RCC 7860 (cell line): ENCODE measurements around the gene SUSD3.
"Not testable (repeated sequence)": the region's sequence is repeated elsewhere in the genome, so short reads cannot be mapped to it uniquely, and the experiment has no call there.

ENCODE experiments used
- DNase-seq: peaks from one replicate; pipeline ENCODE4 v3.0.0-alpha.2; 2015; ENCODE audit warnings: low spot score
- FAIRE-seq: peaks from 2 replicates; lab custom pipeline; 2012; peaks lifted over from hg19 to GRCh38; lab: Jason Lieb, UNC

Gene SUSD3

DNA sequence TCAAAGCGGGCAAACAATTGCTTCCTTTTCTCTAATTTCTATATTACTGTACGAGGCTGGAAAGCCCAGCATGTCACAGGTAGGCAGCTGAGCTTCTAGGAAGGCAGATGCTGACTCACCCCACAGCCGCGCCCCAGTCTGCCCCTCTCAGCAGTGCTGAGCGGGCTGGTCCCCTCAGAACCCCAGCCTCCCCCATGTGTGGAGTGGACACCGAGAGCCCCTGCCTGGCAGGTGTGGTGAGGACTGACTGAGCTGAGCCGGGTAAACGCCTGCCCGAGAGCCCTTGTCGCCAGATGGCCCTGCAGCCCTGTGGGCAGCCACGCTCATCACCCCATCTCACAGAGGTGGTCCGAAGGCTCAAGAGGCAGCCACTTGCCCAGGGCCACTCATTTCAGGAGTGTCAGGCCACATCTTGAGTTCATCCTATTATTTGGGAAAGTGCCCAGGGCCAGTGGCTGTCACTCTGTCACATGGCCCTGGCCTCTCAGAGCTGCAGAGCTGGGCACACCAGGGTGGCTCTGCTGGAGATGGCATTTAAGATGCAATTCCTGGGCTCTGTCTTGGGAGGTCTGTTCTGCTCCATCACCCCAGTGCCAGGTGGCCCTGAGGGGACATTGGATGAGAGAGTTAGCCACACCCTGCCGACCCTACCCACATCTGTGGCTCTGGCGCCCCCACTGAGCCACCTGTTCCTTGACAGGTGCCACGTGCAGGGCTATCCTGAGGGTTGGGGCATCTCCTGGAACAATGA lies 50.0 kb downstream of the SUSD3 start:
- DNase-seq, result no peak
- FAIRE-seq, result no peak

- FAIRE-seq, result no peak
- no peak for DNase-seq
Measured at GRCh38 chr9:93110311-93110855, 51.9 kb downstream of the SUSD3 start.

- FAIRE-seq, result no peak
- DNase-seq, result no peak
Measured at GRCh38 chr9:93111001-93111370, 52.5 kb downstream of the SUSD3 start.

- DNase-seq (peak; percentile 43), FAIRE-seq (no peak)
Measured at GRCh38 chr9:93111371-93112115, 53.0 kb downstream of the SUSD3 start.

GRCh38 chr9:93112116-93112863 lies 53.8 kb downstream of the SUSD3 start:
- FAIRE-seq (no peak), DNase-seq (no peak)

DNA sequence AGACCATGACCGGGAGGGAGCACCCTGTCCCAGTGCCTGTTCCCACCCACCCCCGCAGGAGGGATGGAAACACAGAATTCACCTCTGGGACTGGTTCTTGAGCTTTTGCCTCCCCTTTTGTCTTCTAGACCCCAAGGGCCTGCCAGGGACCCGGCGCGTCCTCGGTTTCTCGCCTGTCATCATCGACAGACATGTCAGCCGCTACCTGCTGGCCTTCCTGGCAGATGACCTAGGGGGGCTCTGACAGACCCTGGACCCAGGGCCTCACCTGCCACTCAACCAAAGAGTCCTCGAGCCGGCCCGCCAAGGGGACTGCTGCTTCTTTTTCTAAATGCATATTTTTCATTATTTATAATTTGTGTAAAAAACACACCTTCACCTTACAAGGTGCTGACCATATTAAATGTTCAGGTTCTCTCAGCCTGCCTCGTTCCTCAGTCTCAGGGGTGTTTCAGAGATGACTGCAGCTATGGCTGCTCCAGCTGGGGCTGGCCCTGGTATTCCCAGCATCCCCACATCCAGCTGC lies 54.4 kb downstream of the SUSD3 start:
- DNase-seq (no peak), FAIRE-seq (no peak)

DNA sequence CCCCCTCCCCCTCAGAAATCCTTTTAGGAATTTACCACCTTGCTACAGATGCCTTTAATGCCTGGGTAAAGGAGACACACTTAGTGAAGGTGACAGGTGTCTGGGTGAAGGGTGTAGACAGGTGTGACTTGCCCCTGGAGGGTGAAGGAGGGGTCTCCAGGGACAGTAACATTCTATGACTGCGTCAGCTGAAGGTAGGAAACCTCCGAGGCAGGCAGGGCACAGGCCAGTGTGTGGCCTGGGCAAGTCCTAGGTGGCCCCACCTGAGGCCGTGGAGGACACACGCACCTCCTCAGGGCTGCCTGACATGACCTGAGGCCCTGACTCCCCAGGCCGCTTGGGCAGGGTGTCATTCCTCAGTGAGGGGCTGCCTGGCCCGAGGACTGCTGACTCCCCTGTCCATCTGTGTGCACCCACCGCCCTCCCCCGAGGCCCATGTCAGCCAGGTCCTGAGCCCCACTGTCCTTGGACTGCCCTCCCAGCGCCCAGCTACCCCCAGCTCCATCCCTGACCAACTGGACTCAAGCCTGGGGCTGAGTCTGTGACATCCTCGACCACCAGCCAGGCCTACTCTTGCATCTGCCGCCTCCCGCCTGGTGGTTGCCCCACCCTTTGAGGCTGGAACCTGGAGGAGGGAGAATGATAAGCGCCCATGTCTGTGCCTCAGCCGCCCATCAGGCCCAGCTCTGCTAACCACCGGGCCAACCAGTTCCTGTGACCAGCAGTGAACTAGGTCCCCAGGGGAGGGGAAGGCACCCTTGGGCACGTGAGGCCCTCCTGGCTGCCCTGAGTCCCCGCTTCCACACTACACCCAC lies 55.9 kb downstream of the SUSD3 start:
- no peak for DNase-seq
- no peak for FAIRE-seq

GRCh38 chr9:93114984-93115335 lies 56.5 kb downstream of the SUSD3 start:
- no peak for DNase-seq
- FAIRE-seq, result no peak

- FAIRE-seq (no peak), DNase-seq (no peak)
Measured at GRCh38 chr9:93115486-93116071, 57.1 kb downstream of the SUSD3 start.

DNA sequence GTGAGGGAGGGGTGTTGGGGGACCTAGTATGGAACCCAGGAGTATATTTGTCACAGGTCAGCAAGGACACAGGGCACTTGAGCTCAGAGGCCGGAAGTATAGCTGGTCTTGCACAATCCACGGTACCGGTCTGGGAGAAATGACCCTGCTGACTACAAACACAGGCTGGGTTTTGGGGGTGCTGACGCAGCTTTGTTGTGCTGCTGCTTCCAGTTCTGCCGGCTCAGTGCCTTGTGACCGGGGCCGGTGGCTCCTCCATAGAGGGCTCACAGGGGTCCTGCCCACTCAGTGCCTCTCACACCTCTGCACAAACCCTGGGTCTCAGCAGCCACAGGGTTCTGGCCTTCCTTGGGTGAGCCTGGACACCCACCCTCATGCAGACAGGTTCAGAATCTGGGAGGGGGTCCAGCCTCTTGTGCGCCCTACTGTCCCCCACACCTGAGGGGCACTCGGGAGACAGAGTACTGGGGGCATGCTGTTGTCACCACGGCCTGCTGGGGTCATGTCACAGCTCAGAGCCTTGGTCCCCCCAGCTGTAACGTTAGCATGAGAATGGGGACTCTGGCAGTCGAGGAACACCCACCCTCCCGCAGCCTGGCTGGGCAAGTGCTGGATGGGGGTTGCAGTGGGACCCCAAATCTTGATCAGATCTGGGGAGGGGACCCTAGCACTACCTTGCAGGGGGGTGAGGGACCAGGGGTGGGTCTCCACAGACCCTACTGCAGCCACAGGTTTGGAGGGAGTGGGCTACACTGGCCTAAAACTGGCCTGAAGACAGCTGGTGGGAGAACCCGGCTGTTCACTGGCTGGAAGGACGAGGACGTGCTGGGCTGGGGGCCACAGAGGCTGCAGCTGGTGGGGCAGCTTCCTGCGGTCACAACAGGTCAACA lies 57.8 kb downstream of the SUSD3 start:
- no peak for FAIRE-seq
- peak; percentile 32 for DNase-seq

DNA sequence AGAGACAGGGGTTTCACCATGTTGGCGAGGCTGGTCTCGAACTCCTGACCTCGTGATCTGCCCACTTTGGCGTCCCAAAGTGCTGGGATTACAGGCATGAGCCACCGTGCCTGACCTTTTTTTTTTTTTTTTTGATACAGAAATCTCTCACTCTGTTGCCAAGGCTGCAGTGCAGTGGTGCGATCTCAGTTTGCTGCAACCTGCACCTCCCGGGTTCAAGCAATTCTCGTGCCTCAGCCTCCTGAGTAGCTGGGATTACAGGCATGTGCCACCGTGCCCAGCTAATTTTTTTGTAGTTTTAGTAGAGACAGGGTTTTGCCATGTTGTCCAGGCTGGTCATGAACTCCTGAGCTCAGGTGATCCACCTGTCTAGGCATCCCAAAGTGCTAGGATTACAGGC lies 59.0 kb downstream of the SUSD3 start:
- FAIRE-seq, DNase-seq: not testable (repeated sequence)

DNA sequence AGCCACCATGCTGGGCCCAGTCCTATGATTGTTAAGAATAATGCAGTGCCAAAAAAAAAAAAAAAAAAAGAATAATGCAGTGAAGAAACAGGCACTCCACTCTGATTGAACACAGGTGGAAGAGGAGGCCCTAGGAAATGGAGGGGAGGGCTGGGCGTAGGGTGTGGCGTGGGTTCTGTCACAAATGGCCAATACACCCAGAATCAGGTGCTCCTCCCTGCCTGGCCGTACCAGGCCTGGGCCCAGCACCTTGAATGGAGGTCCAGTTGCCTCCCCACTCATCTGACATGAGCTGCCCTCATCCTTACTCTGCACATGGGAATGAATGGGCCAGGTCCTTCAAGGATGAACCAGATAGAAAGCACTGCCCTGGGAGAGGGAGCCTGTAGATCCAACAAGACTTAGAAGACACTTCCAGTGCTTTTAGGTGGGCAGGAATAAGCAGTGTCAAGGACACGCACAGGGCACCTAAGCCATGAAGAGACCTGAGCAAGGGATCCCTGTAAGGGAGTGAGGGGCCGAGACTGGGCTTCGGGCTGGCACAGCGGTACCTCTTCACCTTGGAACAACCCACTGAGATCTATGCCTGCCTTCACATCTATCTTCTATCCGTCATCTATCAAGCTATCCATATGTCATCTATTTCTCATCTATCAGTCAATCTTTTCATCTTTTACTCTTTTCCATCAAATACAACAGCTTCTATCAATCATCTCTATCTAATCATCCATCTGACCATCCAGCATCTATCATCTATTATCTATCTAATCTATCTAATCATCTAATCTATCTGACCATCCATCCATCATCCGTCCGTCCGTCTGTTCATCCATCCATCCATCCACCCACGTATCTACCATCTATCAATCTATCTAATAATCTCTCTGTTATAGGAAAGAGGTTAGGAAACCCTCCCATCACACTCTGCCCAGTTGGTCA lies 59.7 kb downstream of the SUSD3 start:
- DNase-seq, result no peak
- FAIRE-seq, result no peak

DNA sequence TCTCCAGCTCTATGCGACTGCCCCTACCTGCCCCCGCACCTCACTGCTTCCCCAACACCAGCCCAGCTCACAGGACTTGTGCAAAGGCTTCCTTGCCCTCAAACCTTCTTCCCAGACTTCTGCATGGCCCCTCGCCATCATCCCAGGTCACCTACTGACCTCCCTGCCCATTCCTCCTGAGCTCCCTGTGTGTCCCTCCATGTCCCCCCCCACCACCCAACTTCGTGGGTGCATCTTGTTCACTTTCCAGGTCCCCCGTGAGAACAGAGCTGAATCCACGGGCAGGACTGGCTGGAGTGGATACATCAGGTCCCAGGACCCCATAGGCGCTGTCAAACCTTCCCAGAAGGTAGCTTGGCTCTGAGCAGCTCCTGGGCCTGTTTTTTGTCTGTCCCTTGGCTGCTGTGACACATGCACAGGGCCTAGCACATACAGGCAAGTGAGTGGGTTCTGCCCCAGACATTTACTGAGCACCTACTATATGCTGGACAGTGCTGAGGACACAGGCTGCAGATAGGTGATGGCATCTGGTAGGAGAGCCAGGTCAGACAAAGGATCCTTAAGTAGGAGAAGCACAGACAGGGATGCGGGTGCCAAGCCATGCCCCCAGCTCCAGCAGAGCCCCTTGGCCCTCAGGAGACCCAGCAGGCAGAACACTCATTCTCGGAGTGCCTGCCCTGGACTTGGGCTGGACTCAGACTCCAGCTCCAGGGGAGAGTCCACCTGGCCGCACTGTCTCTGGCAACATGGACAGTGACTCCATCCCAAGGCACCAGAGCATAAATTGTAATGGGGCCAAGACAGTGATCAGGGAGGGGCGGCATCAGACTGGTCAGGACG lies 60.6 kb downstream of the SUSD3 start:
- no peak for DNase-seq
- no peak for FAIRE-seq

DNA sequence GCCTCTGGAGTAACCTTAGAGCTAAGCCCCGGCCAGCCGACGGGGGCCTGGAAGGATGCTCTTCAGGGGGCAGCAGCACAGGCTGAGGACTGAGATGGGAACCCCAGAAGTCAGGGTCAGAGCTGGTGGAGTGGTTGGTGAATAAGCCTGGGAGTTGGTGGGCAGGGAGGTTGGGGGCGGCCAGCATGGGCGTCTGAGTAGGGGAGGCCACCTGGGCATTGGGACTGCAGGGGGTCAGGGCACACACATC lies 61.1 kb downstream of the SUSD3 start:
- no peak for DNase-seq
- no peak for FAIRE-seq

DNA sequence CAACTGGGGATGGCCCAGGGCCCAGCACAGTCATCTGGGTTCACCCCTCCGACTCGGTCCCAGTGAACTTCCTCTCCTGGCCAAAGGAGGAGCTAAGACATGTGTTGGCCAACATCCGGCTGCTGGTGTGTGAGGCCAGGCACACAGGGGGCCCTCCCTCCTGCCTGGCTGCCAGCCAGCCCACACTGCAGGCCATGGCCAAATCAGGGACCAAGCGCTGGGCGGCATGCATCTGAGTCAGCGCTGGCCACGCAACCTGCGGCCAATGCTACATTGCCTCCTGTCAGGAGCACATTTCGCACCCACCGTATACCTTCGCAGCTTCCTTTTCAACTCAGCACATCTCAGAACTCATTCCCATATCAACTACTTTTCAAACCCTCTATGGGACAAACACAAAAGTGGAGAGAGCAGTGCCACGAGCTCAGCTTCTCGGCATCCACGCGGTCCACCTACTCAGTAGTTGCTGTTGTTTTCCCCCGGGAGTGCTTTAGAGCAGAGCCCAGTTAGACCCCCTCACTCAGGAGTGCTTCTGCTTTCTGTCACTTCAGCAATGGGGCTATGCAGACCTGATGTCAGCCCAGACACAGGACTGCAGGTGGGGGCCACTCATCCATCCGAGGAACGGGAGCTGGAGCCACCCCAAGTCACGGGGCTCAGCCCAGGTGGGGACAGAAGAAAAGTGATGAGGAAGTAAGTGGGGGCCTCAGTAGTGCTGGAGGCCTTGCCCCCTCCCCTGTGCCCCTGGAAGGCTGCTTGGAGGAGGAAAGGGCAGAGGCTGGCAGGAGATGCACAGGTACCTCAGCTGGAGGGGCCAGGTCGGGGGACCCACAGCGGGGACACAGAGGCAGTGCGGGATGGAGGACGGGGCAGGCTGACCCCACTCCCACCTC lies 61.7 kb downstream of the SUSD3 start:
- peak; percentile 97 for FAIRE-seq

DNA sequence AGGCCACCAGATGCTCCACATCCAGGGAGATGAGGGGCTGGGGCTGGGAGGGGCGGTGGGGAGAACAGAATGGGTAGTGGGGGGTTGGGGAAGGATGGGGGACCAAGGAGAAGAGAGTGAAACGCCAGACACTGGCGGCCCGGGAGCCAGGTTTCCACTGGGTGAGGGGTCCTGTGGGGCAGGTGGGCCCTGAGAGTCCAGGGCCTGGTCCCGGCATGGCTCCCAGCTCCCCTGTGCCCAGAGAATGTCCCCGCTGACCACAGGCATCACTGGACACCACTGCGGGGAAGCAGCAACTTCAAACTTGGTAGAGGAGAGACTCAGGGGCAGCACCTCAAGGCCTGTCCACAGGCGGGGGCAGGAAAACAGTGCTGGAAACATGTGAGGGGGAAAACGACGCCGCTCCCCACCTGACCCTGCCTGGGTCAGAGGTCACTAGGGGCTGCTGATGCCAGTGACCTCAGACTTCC lies 62.4 kb downstream of the SUSD3 start:
- no peak for DNase-seq
- no peak for FAIRE-seq

More for the DNA sequence above, 61.7 kb downstream of the SUSD3 start:
- peak; percentile 96 for DNase-seq
